ENCODE results near the gene LTA.
"Not testable (repeated sequence)": the region's sequence is repeated elsewhere in the genome, so short reads cannot be mapped to it uniquely, and the experiment has no call there.

Gene LTA

DNA sequence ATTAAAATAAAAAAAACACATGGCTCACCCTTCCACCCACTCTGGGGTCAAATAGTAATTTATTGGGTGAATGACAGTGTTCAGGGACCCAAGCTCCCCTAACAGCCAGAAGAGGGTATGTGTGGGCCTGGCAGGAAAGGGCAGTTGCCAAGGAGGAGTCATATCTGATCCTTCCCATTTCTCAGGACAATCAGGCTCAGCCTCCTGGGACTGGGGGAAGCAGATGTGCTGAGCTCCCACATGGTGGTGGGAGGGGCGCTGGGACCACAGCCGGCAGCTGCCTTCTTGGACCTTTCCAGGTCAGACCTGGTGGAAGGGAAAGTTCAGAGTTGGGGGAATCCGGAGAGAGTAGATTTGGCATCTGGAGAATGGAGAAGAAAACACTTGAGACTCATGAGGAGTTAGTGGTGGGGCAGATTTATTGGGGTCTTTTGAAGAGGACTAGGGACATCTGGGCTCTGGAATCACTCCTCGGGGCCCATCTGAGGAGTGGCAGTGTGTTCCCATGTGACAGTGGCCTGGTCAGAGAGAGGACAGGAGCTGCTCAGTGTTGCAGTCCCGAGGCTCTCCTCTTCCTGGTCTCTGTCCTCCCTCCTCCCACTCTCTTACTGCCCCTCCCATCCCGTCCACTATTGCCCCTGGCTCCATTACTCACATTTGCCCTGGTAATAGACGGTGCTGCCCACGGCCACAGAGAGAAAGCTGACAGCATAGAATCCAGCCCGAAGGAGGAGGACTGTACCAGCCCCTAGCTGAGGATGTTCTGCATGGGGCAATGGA, 17.0 kb downstream of the LTA start:
- Histone ChIP-seq H3K4me3 (ENCODE audit: low read length) (no peak overlapping the region), H3K36me3 (ENCODE audit: control insufficient read depth, insufficient read depth, low read length) (no peaks in the 10 kb centered on the region), H3K4me1 (ENCODE audit: control insufficient read depth, insufficient read depth, low read length) (no peaks in the 10 kb centered on the region), H3K27me3 (ENCODE audit: control insufficient read depth, insufficient read depth, low read length) (no peaks in the 10 kb centered on the region), H3K9me3 (ENCODE audit: control insufficient read depth, insufficient read depth, low read length) (no peaks in the 10 kb centered on the region), H3K27ac (ENCODE audit: low read length) (no peak overlapping the region)
- WGBS (ENCODE audit: insufficient coverage, insufficient read length): no CpG with 5 or more reads among the region's 9 CpGs
- DNase-seq (ENCODE audit: low read depth, low spot score): no peak

DNA sequence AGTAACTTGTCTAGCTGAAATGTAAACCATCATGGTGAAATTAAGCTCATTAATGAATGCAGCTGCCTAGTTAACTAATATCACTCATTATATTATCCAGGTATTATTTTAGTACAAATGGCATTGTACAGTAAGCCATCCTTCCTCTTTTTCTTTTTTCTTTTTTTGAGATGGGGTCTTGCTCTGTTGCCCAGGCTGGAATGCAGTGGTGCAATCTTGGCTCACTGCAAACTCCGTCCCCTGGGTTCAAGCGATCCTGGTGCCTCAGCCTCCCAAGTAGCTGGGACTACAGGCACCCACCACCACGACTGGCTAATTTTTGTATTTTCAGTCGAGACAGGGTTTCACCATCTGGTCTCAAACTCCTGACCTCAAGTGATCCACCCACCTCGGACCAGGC, 18.6 kb downstream of the LTA start:
- H3K9me3 ChIP-seq (ENCODE audit: control insufficient read depth, insufficient read depth, low read length); H3K4me3 ChIP-seq (ENCODE audit: low read length); H3K4me1 ChIP-seq (ENCODE audit: control insufficient read depth, insufficient read depth, low read length); H3K36me3 ChIP-seq (ENCODE audit: control insufficient read depth, insufficient read depth, low read length); H3K27ac ChIP-seq (ENCODE audit: low read length); DNase-seq (ENCODE audit: low read depth, low spot score); H3K27me3 ChIP-seq (ENCODE audit: control insufficient read depth, insufficient read depth, low read length): not testable (repeated sequence)
- no CpG with 5 or more reads among the region's 5 CpGs for WGBS (ENCODE audit: insufficient coverage, insufficient read length)

- Histone ChIP-seq H3K9me3 (ENCODE audit: control insufficient read depth, insufficient read depth, low read length) (no peaks in the 10 kb centered on the region), H3K27me3 (ENCODE audit: control insufficient read depth, insufficient read depth, low read length) (no peaks in the 10 kb centered on the region), H3K4me1 (ENCODE audit: control insufficient read depth, insufficient read depth, low read length) (no peaks in the 10 kb centered on the region), H3K4me3 (ENCODE audit: low read length) (no peak overlapping the region), H3K27ac (ENCODE audit: low read length) (no peak overlapping the region), H3K36me3 (ENCODE audit: control insufficient read depth, insufficient read depth, low read length) (no peaks in the 10 kb centered on the region)
- no peak for DNase-seq (ENCODE audit: low read depth, low spot score)
- no CpG with 5 or more reads among the region's 7 CpGs for WGBS (ENCODE audit: insufficient coverage, insufficient read length)
These were observed 20.3 kb downstream of the LTA start for GRCh38 chr6:31592396-31592771.

GRCh38 chr6:31597006-31597405, 24.9 kb downstream of the LTA start:
- H3K36me3 ChIP-seq (ENCODE audit: control insufficient read depth, insufficient read depth, low read length): no peaks in the 10 kb centered on the region
- H3K4me3 ChIP-seq (ENCODE audit: low read length): no peak overlapping the region
- DNase-seq (ENCODE audit: low read depth, low spot score): no peak
- no peak overlapping the region for H3K27ac ChIP-seq (ENCODE audit: low read length)
- no CpG with 5 or more reads among the region's 2 CpGs for WGBS (ENCODE audit: insufficient coverage, insufficient read length)
- no peaks in the 10 kb centered on the region for H3K9me3 ChIP-seq (ENCODE audit: control insufficient read depth, insufficient read depth, low read length)
- H3K4me1 ChIP-seq (ENCODE audit: control insufficient read depth, insufficient read depth, low read length): no peaks in the 10 kb centered on the region
- no peaks in the 10 kb centered on the region for H3K27me3 ChIP-seq (ENCODE audit: control insufficient read depth, insufficient read depth, low read length)

GRCh38 chr6:31607317-31607716, 35.2 kb downstream of the LTA start:
- Histone ChIP-seq H3K4me3 (ENCODE audit: low read length) (no peak overlapping the region), H3K27me3 (ENCODE audit: control insufficient read depth, insufficient read depth, low read length) (no peaks in the 10 kb centered on the region; the same call in 1 of the 2 replicates), H3K9me3 (ENCODE audit: control insufficient read depth, insufficient read depth, low read length) (no peaks in the 10 kb centered on the region), H3K27ac (ENCODE audit: low read length) (no peak overlapping the region), H3K4me1 (ENCODE audit: control insufficient read depth, insufficient read depth, low read length) (no peaks in the 10 kb centered on the region), H3K36me3 (ENCODE audit: control insufficient read depth, insufficient read depth, low read length) (no peaks in the 10 kb centered on the region)
- no CpG with 5 or more reads among the region's 1 CpG for WGBS (ENCODE audit: insufficient coverage, insufficient read length)
- no peak for DNase-seq (ENCODE audit: low read depth, low spot score)

- Histone ChIP-seq H3K36me3 (ENCODE audit: control insufficient read depth, insufficient read depth, low read length) (no peaks in the 10 kb centered on the region), H3K27me3 (ENCODE audit: control insufficient read depth, insufficient read depth, low read length) (no peaks in the 10 kb centered on the region), H3K4me3 (ENCODE audit: low read length) (no peak overlapping the region), H3K9me3 (ENCODE audit: control insufficient read depth, insufficient read depth, low read length) (no peaks in the 10 kb centered on the region), H3K27ac (ENCODE audit: low read length) (no peak overlapping the region), H3K4me1 (ENCODE audit: control insufficient read depth, insufficient read depth, low read length) (no peaks in the 10 kb centered on the region)
- no CpG with 5 or more reads among the region's 8 CpGs for WGBS (ENCODE audit: insufficient coverage, insufficient read length)
- no peak for DNase-seq (ENCODE audit: low read depth, low spot score)
These were observed 37.7 kb downstream of the LTA start for GRCh38 chr6:31609519-31610406.

DNA sequence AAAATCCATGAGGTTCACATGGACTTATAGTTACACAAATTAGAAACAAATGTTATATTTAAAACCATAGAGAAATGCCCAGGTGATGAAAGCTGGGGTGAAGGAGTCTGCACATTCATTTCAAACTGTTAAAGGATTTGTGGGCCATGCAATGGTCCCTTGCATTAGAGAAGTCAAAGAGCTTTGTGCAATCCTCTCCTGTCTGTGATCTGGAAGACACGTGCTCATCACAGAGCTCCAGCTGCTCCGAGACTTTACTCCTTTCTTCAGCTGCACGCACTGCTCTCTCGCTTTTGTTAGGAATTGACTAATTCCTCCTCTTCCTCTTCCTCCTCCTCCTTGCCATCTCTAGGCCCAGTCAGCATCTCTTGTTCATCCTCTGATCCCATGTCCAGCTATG, 38.9 kb downstream of the LTA start:
- DNase-seq (ENCODE audit: low read depth, low spot score): no peak
- WGBS (ENCODE audit: insufficient coverage, insufficient read length): no CpG with 5 or more reads among the region's 4 CpGs
- peaks cover 7% of the 10 kb centered on the region for H3K4me1 ChIP-seq (ENCODE audit: control insufficient read depth, insufficient read depth, low read length)
- no peak overlapping the region for H3K27ac ChIP-seq (ENCODE audit: low read length)
- H3K27me3 ChIP-seq (ENCODE audit: control insufficient read depth, insufficient read depth, low read length): no peaks in the 10 kb centered on the region
- H3K4me3 ChIP-seq (ENCODE audit: low read length): no peak overlapping the region
- H3K36me3 ChIP-seq (ENCODE audit: control insufficient read depth, insufficient read depth, low read length): no peaks in the 10 kb centered on the region
- H3K9me3 ChIP-seq (ENCODE audit: control insufficient read depth, insufficient read depth, low read length): no peaks in the 10 kb centered on the region

- Histone ChIP-seq H3K27ac (ENCODE audit: low read length) (no peak overlapping the region), H3K36me3 (ENCODE audit: control insufficient read depth, insufficient read depth, low read length) (no peaks in the 10 kb centered on the region), H3K27me3 (ENCODE audit: control insufficient read depth, insufficient read depth, low read length) (no peaks in the 10 kb centered on the region), H3K9me3 (ENCODE audit: control insufficient read depth, insufficient read depth, low read length) (no peaks in the 10 kb centered on the region), H3K4me3 (ENCODE audit: low read length) (no peak overlapping the region), H3K4me1 (ENCODE audit: control insufficient read depth, insufficient read depth, low read length) (peaks cover 8% of the 10 kb centered on the region)
- no CpG with 5 or more reads among the region's 8 CpGs for WGBS (ENCODE audit: insufficient coverage, insufficient read length)
- no peak for DNase-seq (ENCODE audit: low read depth, low spot score)
These were observed 42.1 kb downstream of the LTA start for GRCh38 chr6:31614075-31614619.

GRCh38 chr6:31614684-31615578, 42.8 kb downstream of the LTA start, which contains the start of gene AIF1:
TSS of gene AIF1 (plus strand) at chr6:31615234. CDS start at chr6:31615330, 96 bp downstream.
- Histone ChIP-seq H3K27ac (ENCODE audit: low read length) (no peak within 1 kb of the TSS), H3K9me3 (ENCODE audit: control insufficient read depth, insufficient read depth, low read length) (no peaks in the 10 kb centered on the region), H3K27me3 (ENCODE audit: control insufficient read depth, insufficient read depth, low read length) (no peaks in the 10 kb centered on the region), H3K4me1 (ENCODE audit: control insufficient read depth, insufficient read depth, low read length) (peaks cover 8% of the 10 kb centered on the region), H3K4me3 (ENCODE audit: low read length) (no peak within 1 kb of the TSS), H3K36me3 (ENCODE audit: control insufficient read depth, insufficient read depth, low read length) (no peaks in the 10 kb centered on the region)
- no peak for DNase-seq (ENCODE audit: low read depth, low spot score)
- WGBS (ENCODE audit: insufficient coverage, insufficient read length): no CpG with 5 or more reads among the region's 6 CpGs

DNA sequence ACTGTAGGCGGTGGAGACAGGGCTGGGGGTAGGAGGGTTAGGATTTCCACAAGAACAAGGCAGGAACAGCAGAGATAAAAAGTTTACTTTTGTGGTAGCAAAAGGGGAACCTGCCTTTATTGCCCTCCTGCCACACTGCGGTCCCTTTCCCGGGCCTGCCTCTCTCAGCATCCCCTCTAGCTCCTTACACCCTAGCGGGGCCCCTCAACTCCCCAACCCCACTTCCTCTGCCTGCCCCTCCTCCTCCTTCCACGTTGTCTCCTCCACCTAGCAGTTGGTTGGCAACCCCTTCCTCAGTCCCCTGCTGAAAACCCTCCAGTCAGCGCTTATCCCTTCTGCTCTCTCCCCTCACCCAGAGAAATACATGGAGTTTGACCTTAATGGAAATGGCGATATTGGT, 43.7 kb downstream of the LTA start:
- no peak for DNase-seq (ENCODE audit: low read depth, low spot score)
- Histone ChIP-seq H3K4me1 (ENCODE audit: control insufficient read depth, insufficient read depth, low read length) (peaks cover 8% of the 10 kb centered on the region), H3K4me3 (ENCODE audit: low read length) (no peak overlapping the region), H3K36me3 (ENCODE audit: control insufficient read depth, insufficient read depth, low read length) (no peaks in the 10 kb centered on the region), H3K27me3 (ENCODE audit: control insufficient read depth, insufficient read depth, low read length) (no peaks in the 10 kb centered on the region), H3K9me3 (ENCODE audit: control insufficient read depth, insufficient read depth, low read length) (no peaks in the 10 kb centered on the region), H3K27ac (ENCODE audit: low read length) (no peak overlapping the region)
- no CpG with 5 or more reads among the region's 7 CpGs for WGBS (ENCODE audit: insufficient coverage, insufficient read length)
